ENCODE measurements around the gene POLDIP2. TPM values are rescaled to one million over a fixed set of nuclear protein-coding genes. Genes with fewer than 3 reads are reported as not detected.

POLDIP2 gene
- total RNA-seq, 2 donors from 2014 or later: 50.8 to 54.4 TPM

- TF ChIP-seq CTCF (IDR thresholded peaks at IDR 0.05) (no peak), POLR2A (IDR thresholded peaks at IDR 0.05) (no peak)
- Histone ChIP-seq H3K4me1 (peaks cover 9% of the 10 kb centered on the region), H3K27ac (no peak within 1 kb of the TSS), H3K9me3 (no peaks in the 10 kb centered on the region), H3K36me3 (replicated peaks in 1 of 2; ENCODE audit: insufficient read depth in 1 of 2, low read depth in 2 of 2) (peaks cover 0 to 25% of the 10 kb centered on the region in 2 donors), H3K4me3 (no peak within 1 kb of the TSS), H3K27me3 (no peaks in the 10 kb centered on the region)
- ATAC-seq: no peak
- 87 to 91% methylated on average over 9 to 13 of the region's 13 CpGs for WGBS, 2 donors
- DNase-seq: no peak
- intact Hi-C loops (cut with DNase I): no loop called here
Observed at GRCh38 chr17:28364665-28365363, 7.5 kb upstream of the POLDIP2 start, which contains the start of gene SEBOX. Gene SEBOX, minus strand, starts transcription at chr17:28365199. Its CDS starts 48 bp downstream, at chr17:28365151.

- Histone ChIP-seq H3K36me3 (replicated peaks in 1 of 2; ENCODE audit: insufficient read depth in 1 of 2, low read depth in 2 of 2) (peaks cover 0 to 25% of the 10 kb centered on the region in 2 donors), H3K4me1 (peaks cover 1% of the 10 kb centered on the region), H3K27ac (no peak overlapping the region), H3K9me3 (no peaks in the 10 kb centered on the region), H3K4me3 (no peak overlapping the region), H3K27me3 (no peaks in the 10 kb centered on the region)
- no peak for ATAC-seq
- no peak for TF ChIP-seq POLR2A (IDR thresholded peaks at IDR 0.05)
- no peak for TF ChIP-seq CTCF (IDR thresholded peaks at IDR 0.05)
- DNase-seq: no peak
- 91% methylated on average over 8 of the region's 8 CpGs for WGBS, 2 donors
- intact Hi-C loops (cut with DNase I): no loop called here
Observed at GRCh38 chr17:28363776-28364650, 6.7 kb upstream of the POLDIP2 start.

- TF ChIP-seq POLR2A (IDR thresholded peaks at IDR 0.05) (no peak), CTCF (IDR thresholded peaks at IDR 0.05) (no peak)
- no peak for DNase-seq
- ATAC-seq: no peak
- 78 to 83% methylated on average over 5 of the region's 5 CpGs for WGBS, 2 donors
- Histone ChIP-seq H3K27me3 (no peaks in the 10 kb centered on the region), H3K9me3 (no peaks in the 10 kb centered on the region), H3K36me3 (replicated peaks in 1 of 2; ENCODE audit: insufficient read depth in 1 of 2, low read depth in 2 of 2) (peaks cover 0 to 25% of the 10 kb centered on the region in 2 donors), H3K4me1 (peaks cover 8% of the 10 kb centered on the region), H3K4me3 (no peak overlapping the region), H3K27ac (no peak overlapping the region)
- intact Hi-C loops (cut with DNase I): no loop called here
Observed at GRCh38 chr17:28363186-28363585, 5.9 kb upstream of the POLDIP2 start.

- no peaks in the 10 kb centered on the region for H3K9me3 ChIP-seq
- peaks cover 26% of the 10 kb centered on the region for H3K4me1 ChIP-seq
- TF ChIP-seq POLR2A (IDR thresholded peaks at IDR 0.05): no peak
- peaks cover 7 to 22% of the 10 kb centered on the region in 2 donors for H3K36me3 ChIP-seq (replicated peaks in 1 of 2; ENCODE audit: insufficient read depth in 1 of 2, low read depth in 2 of 2)
- no peaks in the 10 kb centered on the region for H3K27me3 ChIP-seq
- H3K27ac ChIP-seq: peak overlapping the region; percentile 11 to 93 (median 88)
- DNase-seq: no peak
- WGBS, 2 donors: 0 to 1% methylated on average over 4 of the region's 4 CpGs
- intact Hi-C loops (cut with DNase I): no loop called here
- peak overlapping the region; percentile 86 to 87 for H3K4me3 ChIP-seq
- ATAC-seq: no peak
Observed at GRCh38 chr17:28357901-28358197, 522 bp upstream of the POLDIP2 start.

- TF ChIP-seq POLR2A (IDR thresholded peaks at IDR 0.05) (no peak), CTCF (IDR thresholded peaks at IDR 0.05) (no peak)
- 90% methylated on average over 6 to 7 of the region's 7 CpGs for WGBS, 2 donors
- H3K36me3 ChIP-seq (replicated peaks in 1 of 2; ENCODE audit: insufficient read depth in 1 of 2, low read depth in 2 of 2): peaks cover 11 to 27% of the 10 kb centered on the region in 2 donors
- no peaks in the 10 kb centered on the region for H3K9me3 ChIP-seq
- no peaks in the 10 kb centered on the region for H3K27me3 ChIP-seq
- peaks cover 38% of the 10 kb centered on the region for H3K4me1 ChIP-seq
- H3K4me3 ChIP-seq: no peak overlapping the region
- ATAC-seq: no peak
- no peak overlapping the region for H3K27ac ChIP-seq
- intact Hi-C loops (cut with DNase I): no loop called here
- DNase-seq: no peak
Observed at GRCh38 chr17:28350271-28350670, 7.1 kb downstream of the POLDIP2 start.
